Gastroesophageal sphincter (tissue), 3 donors: ENCODE data around the gene CLASP1.

ENCODE experiments used
- POLR2AphosphoS5 ChIP-seq: sonication (generic); formaldehyde crosslinking; IDR thresholded peaks from one replicate; pipeline ENCODE4 v1.6.1; 2017; ENCODE audit warnings: antibody characterized with exemption
- TF ChIP-seq, protein P1 (sequence below), 4 experiments: fragments of 200-600 bp in 2 of 4; fragments of 450-650 bp in 2 of 4; sonication (generic) in 1 of 4; IDR thresholded peaks; one replicate each; pipeline ENCODE4 v1.5.1; 2017 to 2019; ENCODE audit warnings: antibody characterized with exemption in 4 of 4, mild to moderate bottlenecking in 2 of 4, moderate library complexity in 2 of 4

DNA sequence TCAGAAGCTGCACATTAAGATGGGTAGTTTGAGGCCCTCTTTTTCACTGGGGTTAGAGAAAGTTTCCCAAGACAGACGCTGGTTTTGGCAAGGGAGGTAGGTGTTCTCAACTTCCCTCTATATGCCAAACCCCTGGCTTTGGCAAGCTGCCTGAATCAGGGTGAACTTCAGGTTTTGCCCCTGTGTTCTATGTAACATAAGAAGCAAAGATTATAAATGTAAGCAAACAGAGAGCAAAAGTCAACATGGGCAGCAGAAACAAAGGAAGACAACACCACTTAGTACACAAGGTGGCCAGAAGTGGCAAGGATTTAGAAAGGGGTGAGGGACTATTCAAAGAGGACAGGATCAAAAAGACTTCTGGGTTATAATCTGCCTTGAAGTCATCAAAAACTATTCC, 293.8 kb downstream of the CLASP1 start:
- TF ChIP-seq, protein P1, sequence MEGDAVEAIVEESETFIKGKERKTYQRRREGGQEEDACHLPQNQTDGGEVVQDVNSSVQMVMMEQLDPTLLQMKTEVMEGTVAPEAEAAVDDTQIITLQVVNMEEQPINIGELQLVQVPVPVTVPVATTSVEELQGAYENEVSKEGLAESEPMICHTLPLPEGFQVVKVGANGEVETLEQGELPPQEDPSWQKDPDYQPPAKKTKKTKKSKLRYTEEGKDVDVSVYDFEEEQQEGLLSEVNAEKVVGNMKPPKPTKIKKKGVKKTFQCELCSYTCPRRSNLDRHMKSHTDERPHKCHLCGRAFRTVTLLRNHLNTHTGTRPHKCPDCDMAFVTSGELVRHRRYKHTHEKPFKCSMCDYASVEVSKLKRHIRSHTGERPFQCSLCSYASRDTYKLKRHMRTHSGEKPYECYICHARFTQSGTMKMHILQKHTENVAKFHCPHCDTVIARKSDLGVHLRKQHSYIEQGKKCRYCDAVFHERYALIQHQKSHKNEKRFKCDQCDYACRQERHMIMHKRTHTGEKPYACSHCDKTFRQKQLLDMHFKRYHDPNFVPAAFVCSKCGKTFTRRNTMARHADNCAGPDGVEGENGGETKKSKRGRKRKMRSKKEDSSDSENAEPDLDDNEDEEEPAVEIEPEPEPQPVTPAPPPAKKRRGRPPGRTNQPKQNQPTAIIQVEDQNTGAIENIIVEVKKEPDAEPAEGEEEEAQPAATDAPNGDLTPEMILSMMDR (IDR thresholded peaks at IDR 0.05), result no peak
- TF ChIP-seq POLR2AphosphoS5, result no peak
